Epithelial cell of proximal tubule (primary cell): ENCODE data around the gene MYOM3. TPM values are rescaled to one million over a fixed set of nuclear protein-coding genes. Genes with fewer than 3 reads are reported as not detected.

ENCODE experiments used
- DNase-seq: peaks from one replicate; pipeline ENCODE4 v3.0.0-alpha.2; 2011; ENCODE audit warnings: low read depth
- H3K4me3 ChIP-seq: 2 replicates; pipeline ENCODE4 v1.5.1; 2011; ENCODE audit warnings: low read depth, mild to moderate bottlenecking, low read length
- total RNA-seq: library from RNA; depleted of rRNA; stranded (reverse); fragments of >200 nt; gene quantifications from 2 replicates; pipeline ENCODE4 v1.2.3, GENCODE V29; 2015
- TF ChIP-seq, protein P1 (sequence below): conservative IDR thresholded peaks from 2 replicates; pipeline ENCODE4 v1.5.1; 2012; ENCODE audit warnings: low read depth, mild to moderate bottlenecking, low read length

MYOM3 gene
- total RNA-seq, 1 donor from 2014 or later = 2.2 TPM

DNA sequence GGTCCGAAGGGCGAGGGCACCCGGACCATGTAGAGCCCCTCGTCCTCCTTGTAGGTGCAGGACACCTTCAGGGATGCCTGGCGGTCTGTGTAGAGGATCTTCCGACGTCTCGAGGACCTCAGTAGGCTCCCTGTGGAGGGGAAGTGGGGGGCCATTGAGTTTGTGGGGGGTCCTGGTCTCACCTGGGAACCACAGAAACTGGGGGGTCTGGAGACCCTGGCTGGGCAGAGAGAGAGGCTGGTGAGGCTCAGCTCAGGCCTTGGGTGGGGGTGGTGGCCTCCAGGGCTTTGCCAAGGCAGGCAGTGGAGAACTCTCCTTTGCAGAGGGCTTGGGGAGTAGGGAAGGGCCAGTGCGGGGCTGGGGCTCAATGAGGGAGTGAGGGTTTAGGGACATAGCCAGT is 19.0 kb downstream of the MYOM3 start:
- TF ChIP-seq, protein P1, sequence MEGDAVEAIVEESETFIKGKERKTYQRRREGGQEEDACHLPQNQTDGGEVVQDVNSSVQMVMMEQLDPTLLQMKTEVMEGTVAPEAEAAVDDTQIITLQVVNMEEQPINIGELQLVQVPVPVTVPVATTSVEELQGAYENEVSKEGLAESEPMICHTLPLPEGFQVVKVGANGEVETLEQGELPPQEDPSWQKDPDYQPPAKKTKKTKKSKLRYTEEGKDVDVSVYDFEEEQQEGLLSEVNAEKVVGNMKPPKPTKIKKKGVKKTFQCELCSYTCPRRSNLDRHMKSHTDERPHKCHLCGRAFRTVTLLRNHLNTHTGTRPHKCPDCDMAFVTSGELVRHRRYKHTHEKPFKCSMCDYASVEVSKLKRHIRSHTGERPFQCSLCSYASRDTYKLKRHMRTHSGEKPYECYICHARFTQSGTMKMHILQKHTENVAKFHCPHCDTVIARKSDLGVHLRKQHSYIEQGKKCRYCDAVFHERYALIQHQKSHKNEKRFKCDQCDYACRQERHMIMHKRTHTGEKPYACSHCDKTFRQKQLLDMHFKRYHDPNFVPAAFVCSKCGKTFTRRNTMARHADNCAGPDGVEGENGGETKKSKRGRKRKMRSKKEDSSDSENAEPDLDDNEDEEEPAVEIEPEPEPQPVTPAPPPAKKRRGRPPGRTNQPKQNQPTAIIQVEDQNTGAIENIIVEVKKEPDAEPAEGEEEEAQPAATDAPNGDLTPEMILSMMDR = no peak
- H3K4me3 ChIP-seq = no peak overlapping the region
- no peak for DNase-seq

DNA sequence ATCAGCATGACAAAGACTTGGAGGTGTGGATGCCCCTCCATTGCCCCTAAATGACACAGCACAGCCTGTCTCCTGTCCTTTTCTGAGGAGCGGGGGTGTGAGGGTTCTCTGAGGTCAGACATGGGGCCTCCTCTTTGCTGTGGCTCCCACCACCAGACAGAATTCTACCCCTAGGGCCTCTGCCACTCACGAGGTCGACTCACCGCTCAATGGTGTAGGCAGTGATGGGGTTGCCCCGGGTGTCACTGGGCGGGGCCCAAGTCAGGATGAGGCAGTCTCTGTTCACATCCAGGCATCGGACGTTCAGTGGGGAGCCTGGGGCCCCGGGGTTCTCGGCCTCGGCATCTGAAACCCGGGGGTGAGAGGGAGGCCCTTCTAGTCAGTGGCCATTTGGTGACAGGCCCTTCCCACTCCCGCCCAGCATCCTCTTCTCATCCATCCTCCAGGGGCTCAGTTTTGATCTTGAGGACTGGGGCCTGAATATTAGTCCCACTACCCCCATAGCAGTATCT is 19.9 kb downstream of the MYOM3 start:
- no peak for DNase-seq
- TF ChIP-seq, protein P1 = no peak
- no peak overlapping the region for H3K4me3 ChIP-seq

DNA sequence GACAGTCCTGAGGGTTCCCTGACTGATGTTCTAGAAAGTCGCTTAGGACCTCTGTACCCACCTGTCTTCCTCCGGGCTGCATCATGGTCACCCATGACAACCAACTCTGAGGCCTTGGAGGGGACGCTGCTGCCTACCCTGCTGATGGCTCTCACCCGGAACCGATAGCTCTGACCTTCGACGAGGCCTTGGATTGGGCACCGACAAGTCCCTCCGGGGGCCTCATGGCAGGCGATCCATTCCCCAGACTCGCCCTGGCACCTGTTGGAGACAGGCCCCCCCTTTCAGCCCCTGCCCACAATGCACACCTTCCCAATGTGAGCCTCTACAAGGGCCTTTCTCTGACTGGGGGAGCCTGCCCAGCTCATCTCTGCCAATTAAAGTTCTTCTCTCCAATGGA is 21.2 kb downstream of the MYOM3 start:
- no peak overlapping the region for H3K4me3 ChIP-seq
- no peak for DNase-seq
- TF ChIP-seq, protein P1 = no peak

DNA sequence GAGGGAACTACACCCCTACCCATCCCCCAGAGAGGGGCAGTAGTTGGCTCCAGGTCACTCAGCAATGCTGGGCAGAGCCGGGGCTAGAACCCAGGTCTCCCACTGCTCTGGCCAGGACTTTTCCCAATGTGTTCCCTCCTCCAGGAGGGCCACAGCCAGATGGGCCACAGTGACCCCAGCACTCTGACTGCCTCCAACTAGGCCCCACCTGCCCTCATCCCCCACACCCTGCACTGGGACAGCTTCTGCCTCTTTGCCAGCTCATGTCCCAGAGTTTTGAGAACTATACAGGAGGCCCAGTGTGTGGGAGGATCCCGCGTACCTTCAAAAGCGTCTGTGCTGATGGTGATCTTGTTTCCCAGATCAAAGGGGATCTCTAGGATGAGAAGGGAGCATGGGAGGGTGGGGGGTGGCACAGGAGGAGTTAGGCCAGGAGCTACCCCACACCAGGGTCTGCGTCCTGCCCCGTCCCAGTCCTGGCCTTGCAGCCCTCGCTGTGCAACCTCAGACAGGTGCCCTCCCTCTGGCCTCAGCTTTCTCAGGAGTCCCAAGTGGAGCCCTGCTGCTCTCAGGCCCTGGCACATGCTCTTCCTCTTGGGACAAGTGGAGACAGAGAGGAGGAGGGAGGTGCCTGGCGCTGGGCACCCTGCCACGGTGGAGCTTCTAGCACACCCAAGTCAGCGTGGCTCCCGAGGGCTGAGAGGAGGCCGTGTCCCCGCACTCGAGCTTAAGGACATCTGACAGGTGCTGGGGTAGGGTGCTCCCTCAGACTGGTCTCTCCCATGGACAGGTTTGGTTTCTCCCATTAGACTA is 22.0 kb downstream of the MYOM3 start:
- DNase-seq = no peak
- no peak overlapping the region for H3K4me3 ChIP-seq
- TF ChIP-seq, protein P1 = no peak

DNA sequence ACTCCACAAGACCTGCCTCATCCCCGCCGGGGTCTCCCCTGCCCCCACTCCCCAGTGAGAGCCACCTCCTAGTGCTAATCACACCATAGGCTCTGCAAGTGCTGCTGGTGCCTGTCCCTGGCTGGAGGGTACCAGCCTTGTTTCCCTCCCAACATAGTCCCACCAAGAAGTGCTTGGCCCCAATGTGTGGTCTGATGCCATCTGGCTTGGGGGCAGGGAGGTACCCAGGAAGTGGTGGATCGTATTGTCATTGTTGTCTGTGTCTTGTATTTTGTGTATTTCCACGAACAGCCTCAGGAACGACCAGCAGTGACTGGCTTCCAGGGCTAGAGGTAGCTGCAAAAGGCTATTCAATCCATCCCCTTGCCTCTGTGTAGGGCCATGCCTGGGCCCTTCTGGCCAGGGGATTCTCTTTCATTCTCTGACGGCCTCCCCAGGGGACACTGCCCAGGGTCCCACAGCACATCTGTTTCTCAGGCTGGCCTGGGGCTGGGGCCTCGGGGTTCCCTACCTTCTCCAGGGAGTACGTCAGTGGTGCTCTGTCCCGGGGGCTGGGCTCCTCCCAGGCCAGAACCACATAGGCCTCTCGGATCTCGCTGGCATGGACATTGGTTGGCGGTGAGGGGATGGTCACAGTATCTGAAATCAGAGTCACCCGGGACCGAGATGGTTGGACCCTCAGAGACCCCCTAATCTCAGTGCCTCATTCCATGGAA is 22.8 kb downstream of the MYOM3 start:
- no peak overlapping the region for H3K4me3 ChIP-seq
- no peak for DNase-seq
- TF ChIP-seq, protein P1 = no peak

DNA sequence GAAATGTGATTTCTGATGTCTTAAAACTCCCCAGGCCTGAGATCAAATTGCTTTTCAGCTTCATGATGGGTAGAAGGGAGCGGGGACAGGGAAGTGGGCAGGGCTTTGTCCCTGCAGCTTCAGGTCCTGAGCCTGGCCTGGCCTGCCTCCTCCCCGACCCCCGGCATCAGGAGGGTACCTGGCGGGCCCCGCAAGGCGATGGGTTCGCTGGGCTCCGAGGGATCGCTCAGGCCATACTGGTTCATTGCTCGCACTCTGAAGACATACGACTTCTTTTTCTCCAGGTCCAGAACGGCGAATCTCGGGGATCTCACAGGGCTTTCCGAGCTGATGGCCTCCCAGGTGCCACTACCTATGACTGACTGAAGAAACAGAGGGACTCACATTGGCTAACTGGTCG is 25.5 kb downstream of the MYOM3 start:
- H3K4me3 ChIP-seq = no peak overlapping the region
- TF ChIP-seq, protein P1 = no peak
- DNase-seq = no peak
